Gastroesophageal sphincter (tissue), 4 donors: ENCODE results near the gene APOO. TPM values are rescaled to one million over a fixed set of nuclear protein-coding genes. Genes with fewer than 3 reads are reported as not detected.

Source experiments
- ATAC-seq: fragments of 150-250 bp; one replicate; pipeline ENCODE4 v1.9.1; 2016; ENCODE audit warnings: mild to moderate bottlenecking, moderate library complexity
- H3K27ac ChIP-seq, 4 donors: fragments of 200-600 bp; sonication (generic) in 3 of 4; 1 replicate in 3 of 4; 2 replicates in 1 of 4; pipeline ENCODE4 v1.5.1; 2016 to 2019
- H3K27me3 ChIP-seq: fragments of 200-600 bp; sonication (generic); one replicate; pipeline ENCODE4 v1.5.1; 2019
- H3K36me3 ChIP-seq, 2 donors: fragments of 200-600 bp; sonication (generic); one replicate each; pipeline ENCODE4 v1.5.1; 2019; ENCODE audit warnings: control low read depth in 1 of 2
- H3K4me1 ChIP-seq, 3 donors: fragments of 200-600 bp; sonication (generic); 1 replicate in 2 of 3; 2 replicates in 1 of 3; pipeline ENCODE4 v1.5.1; 2016 to 2019; ENCODE audit warnings: control low read depth in 2 of 3
- H3K4me3 ChIP-seq, 2 donors: fragments of 200-600 bp; sonication (generic); one replicate each; pipeline ENCODE4 v1.5.1; 2019; ENCODE audit warnings: mild to moderate bottlenecking in 1 of 2, moderate library complexity in 1 of 2
- H3K9me3 ChIP-seq, 3 donors: fragments of 200-600 bp; sonication (generic); one replicate each; pipeline ENCODE4 v1.5.1; 2017 to 2019; ENCODE audit warnings: control low read depth in 2 of 3
- EP300 ChIP-seq: sonication (generic); formaldehyde crosslinking; IDR thresholded peaks from one replicate; pipeline ENCODE4 v1.6.1; 2017; ENCODE audit warnings: antibody characterized with exemption, mild to moderate bottlenecking
- POLR2A ChIP-seq, 2 donors: fragments of 450-650 bp; IDR thresholded peaks; one replicate each; pipeline ENCODE4 v1.6.1; 2017; ENCODE audit warnings: antibody characterized with exemption in 2 of 2, mild to moderate bottlenecking in 2 of 2, moderate library complexity in 1 of 2
- POLR2AphosphoS5 ChIP-seq: sonication (generic); formaldehyde crosslinking; IDR thresholded peaks from one replicate; pipeline ENCODE4 v1.6.1; 2017; ENCODE audit warnings: antibody characterized with exemption
- WGBS, 2 donors: methylation state at CpG; one replicate each; pipeline ENCODE4 v1.1.5; 2018; ENCODE audit warnings: low coverage in 1 of 2; 5-methylcytosine and 5-hydroxymethylcytosine counted together
- total RNA-seq, 4 donors: library from RNA; depleted of rRNA; stranded (reverse); fragments of >200 nt; gene quantifications; one replicate each; pipeline ENCODE4 v1.1.0, GENCODE V29; 2016
- TF ChIP-seq, protein P1 (sequence below), 4 experiments: fragments of 200-600 bp in 2 of 4; fragments of 450-650 bp in 2 of 4; sonication (generic) in 1 of 4; IDR thresholded peaks; one replicate each; pipeline ENCODE4 v1.5.1; 2017 to 2019; ENCODE audit warnings: antibody characterized with exemption in 4 of 4, mild to moderate bottlenecking in 2 of 4, moderate library complexity in 2 of 4

APOO gene
- total RNA-seq, 4 donors from 2014 or later, result 4.5 to 19.8 (median 8.7) TPM

DNA sequence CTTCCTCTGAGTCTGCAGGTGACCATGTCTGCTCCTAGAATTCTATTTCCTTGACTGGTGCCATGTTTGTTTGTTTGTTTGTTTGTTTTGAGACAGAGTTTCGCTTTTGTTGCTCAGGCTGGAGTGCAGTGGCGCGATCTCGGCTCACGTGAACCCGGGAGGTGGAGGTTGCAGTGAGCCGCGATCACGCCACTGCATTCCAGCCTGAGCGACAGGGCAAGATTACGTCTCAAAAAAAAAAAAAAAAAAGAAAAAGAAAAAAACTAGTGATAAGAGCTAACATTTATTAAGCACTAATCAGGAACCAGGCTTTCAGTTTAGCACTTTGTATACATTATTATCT lies 117.6 kb downstream of the APOO start:
- no peak overlapping the region for H3K27ac ChIP-seq
- H3K9me3 ChIP-seq, result no peaks in the 10 kb centered on the region
- peaks cover 0 to 9% of the 10 kb centered on the region in 2 donors for H3K36me3 ChIP-seq
- TF ChIP-seq EP300 (no peak), POLR2AphosphoS5 (no peak), POLR2A (IDR thresholded peaks at IDR 0.05) (no peak)
- TF ChIP-seq, protein P1, sequence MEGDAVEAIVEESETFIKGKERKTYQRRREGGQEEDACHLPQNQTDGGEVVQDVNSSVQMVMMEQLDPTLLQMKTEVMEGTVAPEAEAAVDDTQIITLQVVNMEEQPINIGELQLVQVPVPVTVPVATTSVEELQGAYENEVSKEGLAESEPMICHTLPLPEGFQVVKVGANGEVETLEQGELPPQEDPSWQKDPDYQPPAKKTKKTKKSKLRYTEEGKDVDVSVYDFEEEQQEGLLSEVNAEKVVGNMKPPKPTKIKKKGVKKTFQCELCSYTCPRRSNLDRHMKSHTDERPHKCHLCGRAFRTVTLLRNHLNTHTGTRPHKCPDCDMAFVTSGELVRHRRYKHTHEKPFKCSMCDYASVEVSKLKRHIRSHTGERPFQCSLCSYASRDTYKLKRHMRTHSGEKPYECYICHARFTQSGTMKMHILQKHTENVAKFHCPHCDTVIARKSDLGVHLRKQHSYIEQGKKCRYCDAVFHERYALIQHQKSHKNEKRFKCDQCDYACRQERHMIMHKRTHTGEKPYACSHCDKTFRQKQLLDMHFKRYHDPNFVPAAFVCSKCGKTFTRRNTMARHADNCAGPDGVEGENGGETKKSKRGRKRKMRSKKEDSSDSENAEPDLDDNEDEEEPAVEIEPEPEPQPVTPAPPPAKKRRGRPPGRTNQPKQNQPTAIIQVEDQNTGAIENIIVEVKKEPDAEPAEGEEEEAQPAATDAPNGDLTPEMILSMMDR (IDR thresholded peaks at IDR 0.05), result no peak
- H3K27me3 ChIP-seq, result no peaks in the 10 kb centered on the region
- H3K4me1 ChIP-seq, result peaks cover 0 to 10% (median 0%) of the 10 kb centered on the region in 3 donors
- 90% methylated on average over 4 of the region's 11 CpGs; no CpG with 5 or more reads in 1 of the 2 donors for WGBS, 2 donors
- H3K4me3 ChIP-seq, result no peak overlapping the region
- ATAC-seq, result no peak

DNA sequence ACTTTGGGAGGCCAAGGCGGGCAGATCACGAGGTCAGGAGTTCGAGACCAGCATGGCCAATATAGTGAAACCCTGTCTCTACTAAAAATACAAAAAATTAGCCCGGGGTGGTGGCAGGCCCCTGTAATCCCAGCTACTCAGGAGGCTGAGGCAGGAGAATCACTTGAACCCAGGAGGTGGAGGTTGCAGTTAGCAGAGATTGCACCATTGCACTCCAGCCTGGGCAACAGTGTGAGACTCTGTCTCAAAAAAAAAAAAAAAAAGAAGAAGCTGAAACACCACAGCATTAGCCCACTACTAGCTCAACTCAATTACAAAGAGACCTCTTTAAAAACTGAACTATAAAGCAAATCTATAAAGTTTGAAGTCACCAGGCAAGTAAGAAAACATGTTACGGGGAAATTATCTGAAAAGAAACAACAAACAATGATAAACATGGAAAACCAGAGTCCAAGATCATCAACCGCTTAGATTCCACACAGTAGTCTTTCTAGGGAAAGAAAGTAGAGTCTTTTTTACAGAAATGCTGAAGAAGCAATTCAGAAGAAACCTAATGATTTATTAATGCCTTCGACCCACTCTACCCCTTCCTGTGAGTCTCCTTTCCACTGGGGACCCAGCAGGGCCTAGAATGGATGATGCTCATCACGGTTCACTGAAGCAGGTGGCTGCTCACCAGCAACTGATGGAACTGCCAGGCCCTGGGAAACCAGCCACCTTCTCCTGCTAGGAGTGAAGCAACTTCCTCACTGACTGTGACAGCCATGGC lies 118.2 kb downstream of the APOO start:
- 86 to 100% methylated on average over 1 to 3 of the region's 8 CpGs for WGBS, 2 donors
- no peak overlapping the region for H3K4me3 ChIP-seq
- ATAC-seq, result no peak

DNA sequence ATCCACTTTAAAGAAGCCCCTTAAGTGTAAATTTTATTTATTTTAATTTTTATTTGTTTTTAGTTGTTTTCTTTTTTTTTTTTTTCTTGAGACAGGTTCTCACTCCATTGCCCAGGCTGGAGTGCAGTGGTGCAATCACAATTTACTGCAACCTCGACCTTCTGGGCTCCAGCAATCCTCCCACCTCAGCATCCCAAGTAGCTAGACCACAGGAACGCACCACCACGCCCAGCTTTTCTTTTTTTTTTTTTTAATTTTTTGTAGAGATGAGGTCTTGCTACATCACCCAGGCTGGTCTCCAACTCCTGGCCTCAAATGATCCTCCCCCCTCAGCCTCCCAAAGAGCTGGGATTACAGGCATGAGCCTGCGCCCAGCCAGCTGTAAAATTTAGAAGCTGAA lies 118.8 kb downstream of the APOO start:
- H3K4me1 ChIP-seq, result peaks cover 0 to 17% (median 0%) of the 10 kb centered on the region in 3 donors
- TF ChIP-seq, protein P1 (IDR thresholded peaks at IDR 0.05), result no peak
- TF ChIP-seq POLR2AphosphoS5 (no peak), POLR2A (IDR thresholded peaks at IDR 0.05) (no peak), EP300 (no peak)
- ATAC-seq, result no peak
- H3K36me3 ChIP-seq, result peaks cover 0 to 9% of the 10 kb centered on the region in 2 donors
- no peaks in the 10 kb centered on the region for H3K27me3 ChIP-seq
- H3K4me3 ChIP-seq, result no peak overlapping the region
- H3K27ac ChIP-seq, result no peak overlapping the region
- H3K9me3 ChIP-seq, result no peaks in the 10 kb centered on the region
- WGBS, 2 donors, result 59% methylated on average over 3 of the region's 4 CpGs; no CpG with 5 or more reads in 1 of the 2 donors

More for the DNA sequence above, 118.2 kb downstream of the APOO start:
- TF ChIP-seq EP300 (no peak), POLR2AphosphoS5 (no peak), POLR2A (IDR thresholded peaks at IDR 0.05) (no peak)
- TF ChIP-seq, protein P1 (IDR thresholded peaks at IDR 0.05), result no peak
- H3K4me1 ChIP-seq, result peaks cover 0 to 16% (median 0%) of the 10 kb centered on the region in 3 donors
- H3K36me3 ChIP-seq, result peaks cover 0 to 9% of the 10 kb centered on the region in 2 donors
- H3K27me3 ChIP-seq, result no peaks in the 10 kb centered on the region
- no peak overlapping the region for H3K27ac ChIP-seq
- H3K9me3 ChIP-seq, result no peaks in the 10 kb centered on the region

DNA sequence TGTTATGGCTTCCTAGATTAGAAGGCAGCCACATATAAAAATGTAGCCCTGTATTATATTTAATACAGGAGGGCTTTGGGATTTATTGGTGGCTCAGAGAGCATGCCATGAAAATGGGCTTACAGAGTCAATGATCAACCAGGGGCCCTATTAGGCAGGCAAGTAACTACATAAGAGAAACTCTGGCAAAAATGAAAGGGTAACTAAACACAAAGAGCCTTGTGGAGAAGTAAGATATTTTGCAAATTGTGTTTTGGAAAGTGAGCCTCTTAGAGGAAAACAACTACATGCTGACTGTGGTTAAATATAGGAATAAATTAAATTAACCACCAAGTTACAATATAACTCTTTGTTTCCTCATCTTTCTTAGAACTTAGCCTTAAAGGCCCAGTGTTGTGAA lies 119.2 kb downstream of the APOO start:
- Histone ChIP-seq H3K36me3 (peaks cover 0 to 9% of the 10 kb centered on the region in 2 donors), H3K27me3 (no peaks in the 10 kb centered on the region), H3K9me3 (no peaks in the 10 kb centered on the region), H3K4me3 (no peak overlapping the region), H3K4me1 (peaks cover 0 to 17% (median 0%) of the 10 kb centered on the region in 3 donors), H3K27ac (peak overlapping the region in 2 of 4 donors; percentile 37 to 41)
- no peak for ATAC-seq
- TF ChIP-seq EP300, result no peak
- no peak for TF ChIP-seq POLR2A (IDR thresholded peaks at IDR 0.05)
- TF ChIP-seq, protein P1 (IDR thresholded peaks at IDR 0.05), result no peak
- TF ChIP-seq POLR2AphosphoS5, result no peak

DNA sequence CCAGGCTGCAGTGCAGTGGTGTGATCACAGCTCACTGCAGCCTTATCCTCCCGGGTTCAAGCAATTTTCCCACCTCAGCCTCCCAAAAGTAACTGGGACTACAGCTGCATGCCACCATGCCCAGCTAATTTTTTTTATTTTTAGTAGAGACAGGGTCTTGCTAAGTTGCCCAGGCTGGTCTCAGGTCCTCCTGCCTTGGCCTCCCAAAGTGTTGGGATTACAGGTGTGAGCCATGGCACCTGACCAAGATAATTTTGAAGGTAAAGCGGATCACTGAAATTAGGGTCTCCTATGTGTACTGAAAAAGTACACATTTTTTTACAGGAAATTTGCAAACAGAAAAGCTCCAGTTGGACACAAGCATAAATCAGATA lies 120.0 kb downstream of the APOO start:
- no peak for TF ChIP-seq POLR2AphosphoS5
- no peak for TF ChIP-seq EP300
- TF ChIP-seq, protein P1 (IDR thresholded peaks at IDR 0.05), result no peak
- TF ChIP-seq POLR2A (IDR thresholded peaks at IDR 0.05), result no peak
- H3K4me3 ChIP-seq, result no peak overlapping the region
- H3K27ac ChIP-seq, result peak overlapping the region in 2 of 4 donors; percentile 37 to 41
- no peak for ATAC-seq
- H3K4me1 ChIP-seq, result peaks cover 0 to 17% (median 0%) of the 10 kb centered on the region in 3 donors
- H3K9me3 ChIP-seq, result no peaks in the 10 kb centered on the region
- peaks cover 0 to 9% of the 10 kb centered on the region in 2 donors for H3K36me3 ChIP-seq
- WGBS, 2 donors, result 50% methylated on average over 1 of the region's 2 CpGs; no CpG with 5 or more reads in 1 of the 2 donors
- no peaks in the 10 kb centered on the region for H3K27me3 ChIP-seq
